HepG2 (cell line): ENCODE data around the gene TPGS1. TPM values are rescaled to one million over a fixed set of nuclear protein-coding genes. Genes with fewer than 3 reads are reported as not detected.

Experiments used
- CHCHD3 ChIP-seq: sonication (generic); formaldehyde crosslinking; IDR thresholded peaks from 2 replicates; pipeline ENCODE4 v1.8.0; 2022; ENCODE audit warnings: mild to moderate bottlenecking, missing genetic modification reagents, moderate library complexity
- DBP ChIP-seq: sonication (generic); formaldehyde crosslinking; IDR thresholded peaks from 2 replicates; pipeline ENCODE4 v1.4.0; 2020; ENCODE audit warnings: missing genetic modification reagents; ENCODE audit errors: not compliant biosample characterization
- ERF ChIP-seq: IDR thresholded peaks from 2 replicates; pipeline ENCODE4 v1.6.1; 2018; ENCODE audit warnings: missing biosample characterization, missing genetic modification reagents
- GFI1 ChIP-seq: sonication (generic); formaldehyde crosslinking; IDR thresholded peaks from 2 replicates; pipeline ENCODE4 v1.5.0; 2020; ENCODE audit warnings: missing genetic modification reagents, mild to moderate bottlenecking, borderline replicate concordance
- HIVEP1 ChIP-seq: sonication (generic); formaldehyde crosslinking; IDR thresholded peaks from 2 replicates; pipeline ENCODE4 v1.4.0; 2020; ENCODE audit warnings: mild to moderate bottlenecking, missing genetic modification reagents
- MXD4 ChIP-seq: IDR thresholded peaks from 2 replicates; pipeline ENCODE4 v1.6.1; 2016; ENCODE audit warnings: mild to moderate bottlenecking, missing biosample characterization, missing genetic modification reagents
- POLR2G ChIP-seq: fragments of 200-400 bp; formaldehyde crosslinking; IDR thresholded peaks from 2 replicates; pipeline ENCODE4 v1.6.1; 2018; ENCODE audit warnings: mild to moderate bottlenecking, low read depth, low read length, moderate library complexity
- REPIN1 ChIP-seq: sonication (generic); formaldehyde crosslinking; IDR thresholded peaks from 2 replicates; pipeline ENCODE4 v1.8.0; 2022; ENCODE audit warnings: missing genetic modification reagents, low read depth, mild to moderate bottlenecking, borderline replicate concordance
- SSRP1 ChIP-seq: IDR thresholded peaks from 2 replicates; pipeline ENCODE4 v1.6.1; 2016; ENCODE audit warnings: control low read depth
- TIGD3 ChIP-seq: sonication (generic); formaldehyde crosslinking; IDR thresholded peaks from 2 replicates; pipeline ENCODE4 v1.5.1; 2020; ENCODE audit warnings: mild to moderate bottlenecking, missing genetic modification reagents, borderline replicate concordance
- TRAFD1 ChIP-seq: sonication (generic); formaldehyde crosslinking; IDR thresholded peaks from 2 replicates; pipeline ENCODE4 v1.5.1; 2020; ENCODE audit warnings: missing genetic modification reagents, mild to moderate bottlenecking, borderline replicate concordance
- ZNF441 ChIP-seq: sonication (generic); formaldehyde crosslinking; IDR thresholded peaks from 2 replicates; pipeline ENCODE4 v1.7.0; 2021; ENCODE audit warnings: missing genetic modification reagents, borderline replicate concordance
- ZNF556 ChIP-seq: sonication (generic); formaldehyde crosslinking; IDR thresholded peaks from 2 replicates; pipeline ENCODE4 v1.4.0; 2020; ENCODE audit warnings: mild to moderate bottlenecking, missing genetic modification reagents, borderline replicate concordance
- polyA plus RNA-seq, 8 experiments: library from polyadenylated mRNA; depleted of rRNA in 3 of 8; stranded (reverse) in 7 of 8; unstranded in 1 of 8; fragments of >200 nt; fragmentation: Illumina TruSeq in 4 of 8; extraction: Trizol in 4 of 8; gene quantifications; 2 replicates each; pipeline versions ENCODE4 v1.2.1 to v1.2.3, GENCODE V29; 2011 to 2016; ENCODE audit warnings: low read depth in 4 of 8, missing spikeins in 1 of 8, mixed read lengths in 1 of 8; ENCODE audit not compliant: insufficient read depth in 1 of 8
- total RNA-seq, 5 experiments: library from RNA; depleted of rRNA; stranded (reverse); fragments of >200 nt; fragmentation: Illumina TruSeq; extraction: Trizol; gene quantifications; 2 replicates each; pipeline ENCODE4 v1.2.3, GENCODE V29; 2016; ENCODE audit warnings: low read depth in 1 of 5
- TF ChIP-seq, protein P1 (sequence below): sonication (generic); formaldehyde crosslinking; IDR thresholded peaks from 2 replicates; pipeline ENCODE4 v1.4.0; 2020; ENCODE audit warnings: missing genetic modification reagents
- TF ChIP-seq, protein P2 (sequence below): sonication (generic); formaldehyde crosslinking; IDR thresholded peaks from 2 replicates; pipeline ENCODE4 v1.9.0; 2021; ENCODE audit warnings: missing genetic modification reagents, borderline replicate concordance
- TF ChIP-seq, protein P3 (sequence below): sonication (generic); formaldehyde crosslinking; IDR thresholded peaks from 2 replicates; pipeline ENCODE4; 2020; ENCODE audit warnings: missing genetic modification reagents, mild to moderate bottlenecking, borderline replicate concordance

TPGS1 gene
- total and polyA plus RNA-seq, 2 of the 13 experiments (the other 11 are each of a cell fraction or from before 2014, with no cell fraction given) = 1.1 to 6.2 TPM

GRCh38 chr19:524062-524674, 16.9 kb downstream of the TPGS1 start (continued):
- TF ChIP-seq TRAFD1 (CRISPR knock-in tag) = no peak
- TF ChIP-seq DBP = no peak
- TF ChIP-seq, protein P1, sequence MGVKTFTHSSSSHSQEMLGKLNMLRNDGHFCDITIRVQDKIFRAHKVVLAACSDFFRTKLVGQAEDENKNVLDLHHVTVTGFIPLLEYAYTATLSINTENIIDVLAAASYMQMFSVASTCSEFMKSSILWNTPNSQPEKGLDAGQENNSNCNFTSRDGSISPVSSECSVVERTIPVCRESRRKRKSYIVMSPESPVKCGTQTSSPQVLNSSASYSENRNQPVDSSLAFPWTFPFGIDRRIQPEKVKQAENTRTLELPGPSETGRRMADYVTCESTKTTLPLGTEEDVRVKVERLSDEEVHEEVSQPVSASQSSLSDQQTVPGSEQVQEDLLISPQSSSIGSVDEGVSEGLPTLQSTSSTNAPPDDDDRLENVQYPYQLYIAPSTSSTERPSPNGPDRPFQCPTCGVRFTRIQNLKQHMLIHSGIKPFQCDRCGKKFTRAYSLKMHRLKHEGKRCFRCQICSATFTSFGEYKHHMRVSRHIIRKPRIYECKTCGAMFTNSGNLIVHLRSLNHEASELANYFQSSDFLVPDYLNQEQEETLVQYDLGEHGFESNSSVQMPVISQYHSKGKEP (CRISPR knock-in tag) = no peak
- peak; percentile 90; the same call in 1 of the 2 replicates for TF ChIP-seq REPIN1 (CRISPR knock-in tag)
- peak; percentile 77; the same call in 1 of the 2 replicates for TF ChIP-seq ZNF441
- TF ChIP-seq GFI1 (CRISPR knock-in tag) = peak; percentile 52; the same call in 1 of the 2 replicates
- TF ChIP-seq CHCHD3 (CRISPR knock-in tag) = no peak
- TF ChIP-seq, protein P2, sequence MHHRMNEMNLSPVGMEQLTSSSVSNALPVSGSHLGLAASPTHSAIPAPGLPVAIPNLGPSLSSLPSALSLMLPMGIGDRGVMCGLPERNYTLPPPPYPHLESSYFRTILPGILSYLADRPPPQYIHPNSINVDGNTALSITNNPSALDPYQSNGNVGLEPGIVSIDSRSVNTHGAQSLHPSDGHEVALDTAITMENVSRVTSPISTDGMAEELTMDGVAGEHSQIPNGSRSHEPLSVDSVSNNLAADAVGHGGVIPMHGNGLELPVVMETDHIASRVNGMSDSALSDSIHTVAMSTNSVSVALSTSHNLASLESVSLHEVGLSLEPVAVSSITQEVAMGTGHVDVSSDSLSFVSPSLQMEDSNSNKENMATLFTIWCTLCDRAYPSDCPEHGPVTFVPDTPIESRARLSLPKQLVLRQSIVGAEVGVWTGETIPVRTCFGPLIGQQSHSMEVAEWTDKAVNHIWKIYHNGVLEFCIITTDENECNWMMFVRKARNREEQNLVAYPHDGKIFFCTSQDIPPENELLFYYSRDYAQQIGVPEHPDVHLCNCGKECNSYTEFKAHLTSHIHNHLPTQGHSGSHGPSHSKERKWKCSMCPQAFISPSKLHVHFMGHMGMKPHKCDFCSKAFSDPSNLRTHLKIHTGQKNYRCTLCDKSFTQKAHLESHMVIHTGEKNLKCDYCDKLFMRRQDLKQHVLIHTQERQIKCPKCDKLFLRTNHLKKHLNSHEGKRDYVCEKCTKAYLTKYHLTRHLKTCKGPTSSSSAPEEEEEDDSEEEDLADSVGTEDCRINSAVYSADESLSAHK = no peak
- peak; percentile 50; the same call in 1 of the 2 replicates for TF ChIP-seq MXD4
- peak; percentile 79; the same call in 1 of the 2 replicates for TF ChIP-seq ZNF556
- TF ChIP-seq HIVEP1 (CRISPR knock-in tag) = peak; percentile 98
- peak; percentile 40; the same call in 1 of the 2 replicates for TF ChIP-seq ERF (CRISPR knock-in tag)
- peak; percentile 71 for TF ChIP-seq POLR2G
- TF ChIP-seq SSRP1 (CRISPR knock-in tag) = no peak
- TF ChIP-seq, protein P3, sequence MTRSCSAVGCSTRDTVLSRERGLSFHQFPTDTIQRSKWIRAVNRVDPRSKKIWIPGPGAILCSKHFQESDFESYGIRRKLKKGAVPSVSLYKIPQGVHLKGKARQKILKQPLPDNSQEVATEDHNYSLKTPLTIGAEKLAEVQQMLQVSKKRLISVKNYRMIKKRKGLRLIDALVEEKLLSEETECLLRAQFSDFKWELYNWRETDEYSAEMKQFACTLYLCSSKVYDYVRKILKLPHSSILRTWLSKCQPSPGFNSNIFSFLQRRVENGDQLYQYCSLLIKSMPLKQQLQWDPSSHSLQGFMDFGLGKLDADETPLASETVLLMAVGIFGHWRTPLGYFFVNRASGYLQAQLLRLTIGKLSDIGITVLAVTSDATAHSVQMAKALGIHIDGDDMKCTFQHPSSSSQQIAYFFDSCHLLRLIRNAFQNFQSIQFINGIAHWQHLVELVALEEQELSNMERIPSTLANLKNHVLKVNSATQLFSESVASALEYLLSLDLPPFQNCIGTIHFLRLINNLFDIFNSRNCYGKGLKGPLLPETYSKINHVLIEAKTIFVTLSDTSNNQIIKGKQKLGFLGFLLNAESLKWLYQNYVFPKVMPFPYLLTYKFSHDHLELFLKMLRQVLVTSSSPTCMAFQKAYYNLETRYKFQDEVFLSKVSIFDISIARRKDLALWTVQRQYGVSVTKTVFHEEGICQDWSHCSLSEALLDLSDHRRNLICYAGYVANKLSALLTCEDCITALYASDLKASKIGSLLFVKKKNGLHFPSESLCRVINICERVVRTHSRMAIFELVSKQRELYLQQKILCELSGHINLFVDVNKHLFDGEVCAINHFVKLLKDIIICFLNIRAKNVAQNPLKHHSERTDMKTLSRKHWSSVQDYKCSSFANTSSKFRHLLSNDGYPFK = peak; percentile 58; the same call in 1 of the 2 replicates
- TF ChIP-seq TIGD3 = no peak
